HCT116 (cell line): Measurements from ENCODE around the gene RND3. TPM values are rescaled to one million over a fixed set of nuclear protein-coding genes. Genes with fewer than 3 reads are reported as not detected.

ENCODE experiments used
- ATAC-seq: fragments of 200-7000 bp; cut with Tn5 transposase; 2 replicates; pipeline ENCODE4 v1.9.1; 2020; ENCODE audit warnings: mild to moderate bottlenecking, moderate library complexity
- BruUV-seq: library from RNA; stranded (reverse); fragments of 400-500 nt; replicated peaks from 2 replicates; lab custom pipeline; 2021; lab: Mats Ljungman, UMichigan
- CTCF ChIA-PET: fragments of 300-600 bp; sonication (Branson Sonifier 250); formaldehyde crosslinking; loops from one replicate; lab custom pipeline; 2021; ENCODE audit warnings: antibody characterized with exemption; lab: Charles Lee
- POLR2A ChIA-PET: fragments of 300-600, 350-600 bp; sonication (Branson Sonifier 250); formaldehyde crosslinking; loops from one replicate; lab custom pipeline; 2021; ENCODE audit warnings: antibody characterized with exemption; lab: Charles Lee
- RAD21 ChIA-PET, 2 experiments: fragments of 300-600 bp; sonication (Branson Sonifier 250); formaldehyde crosslinking; loops; one replicate each; lab custom pipeline; 2023; ENCODE audit warnings: low total read pairs in 2 of 2; ENCODE audit not compliant: uncharacterized antibody in 2 of 2, unreplicated experiment in 2 of 2, low non-redundant PET in 1 of 2; lab: Charles Lee
- DNase-seq: peaks from one replicate; pipeline ENCODE4 v3.0.0-alpha.2; 2010; ENCODE audit warnings: low read depth, low spot score
- H2AFZ ChIP-seq: fragments of 200-600 bp; shearing (Covaris generic), sonication (generic); 2 replicates; pipeline ENCODE4 v1.6.1; 2017; ENCODE audit warnings: low read depth, mixed run types, mixed read lengths, antibody characterized with exemption, low read length; ENCODE audit not compliant: poor library complexity, severe bottlenecking
- H3K27ac ChIP-seq: 2 replicates; pipeline ENCODE4 v1.5.1; 2012; ENCODE audit warnings: low read depth, low read length
- H3K27me3 ChIP-seq: fragments of 200-600 bp; sonication (generic); 2 replicates; pipeline ENCODE4 v1.6.1; 2016; ENCODE audit warnings: mixed run types, low read length, mixed read lengths; ENCODE audit not compliant: insufficient read depth
- H3K36me3 ChIP-seq, 2 experiments: fragments of 200-500 bp in 1 of 2; fragments of 200-600 bp in 1 of 2; sonication (Bioruptor generic) in 1 of 2; sonication (generic) in 1 of 2; 2 replicates each; pipeline versions ENCODE4 v1.5.1 to v1.6.1; 2014 to 2016; ENCODE audit warnings: low read length in 2 of 2, inconsistent platforms in 1 of 2, mixed read lengths in 1 of 2, mixed run types in 1 of 2; ENCODE audit not compliant: insufficient read depth in 2 of 2, control insufficient read depth in 1 of 2
- H3K4me1 ChIP-seq, 2 experiments: fragments of 200-600 bp in 1 of 2; sonication (generic) in 1 of 2; 2 replicates each; pipeline versions ENCODE4 v1.5.1 to v1.6.1; 2012 to 2017; ENCODE audit warnings: low read length in 2 of 2, inconsistent platforms in 1 of 2, mild to moderate bottlenecking in 1 of 2, mixed read lengths in 1 of 2, mixed run types in 1 of 2, moderate library complexity in 1 of 2; ENCODE audit not compliant: insufficient read depth in 2 of 2, control insufficient read depth in 1 of 2
- H3K4me2 ChIP-seq: fragments of 200-600 bp; sonication (generic); 2 replicates; pipeline ENCODE4 v1.6.1; 2017; ENCODE audit warnings: mixed run types, low read length, mixed read lengths
- H3K4me3 ChIP-seq, 2 experiments: fragments of 200-600 bp in 1 of 2; sonication (generic) in 1 of 2; replicated peaks in 1 of 2; 2 replicates each; pipeline ENCODE4 v1.5.1; 2011 to 2016; ENCODE audit warnings: low read length in 2 of 2, control low read depth in 1 of 2, low read depth in 1 of 2, mild to moderate bottlenecking in 1 of 2, mixed read lengths in 1 of 2, mixed run types in 1 of 2
- H3K79me2 ChIP-seq: fragments of 200-600 bp; sonication (generic); 2 replicates; pipeline ENCODE4 v1.6.1; 2017; ENCODE audit warnings: mild to moderate bottlenecking, mixed run types, low read length, moderate library complexity, mixed read lengths; ENCODE audit not compliant: insufficient read depth
- H3K9ac ChIP-seq: fragments of 200-600 bp; sonication (generic); 2 replicates; pipeline ENCODE4 v1.6.1; 2016; ENCODE audit warnings: low read length, mixed read lengths
- H3K9me2 ChIP-seq: fragments of 200-600 bp; sonication (generic), shearing (Covaris generic); 2 replicates; pipeline ENCODE4 v1.6.1; 2017; ENCODE audit warnings: mixed run types, mild to moderate bottlenecking, moderate library complexity; ENCODE audit not compliant: insufficient read depth
- H3K9me3 ChIP-seq, 2 experiments: fragments of 200-500 bp in 1 of 2; fragments of 200-600 bp in 1 of 2; sonication (Bioruptor generic) in 1 of 2; sonication (generic) in 1 of 2; 2 replicates each; pipeline ENCODE4 v1.6.1; 2014 to 2017; ENCODE audit warnings: low read length in 2 of 2, mixed read lengths in 2 of 2, inconsistent platforms in 1 of 2, low read depth in 1 of 2, mild to moderate bottlenecking in 1 of 2, mixed run types in 1 of 2, moderate library complexity in 1 of 2; ENCODE audit not compliant: control insufficient read depth in 1 of 2, insufficient read depth in 1 of 2
- H4K20me1 ChIP-seq: fragments of 200-600 bp; sonication (generic), shearing (Covaris generic); 2 replicates; pipeline ENCODE4 v1.6.1; 2017; ENCODE audit warnings: mixed run types, mild to moderate bottlenecking, moderate library complexity; ENCODE audit not compliant: insufficient read depth
- CBX3 ChIP-seq: IDR thresholded peaks from 2 replicates; pipeline ENCODE4 v1.6.1; 2012; ENCODE audit warnings: low read depth
- CEBPB ChIP-seq: IDR thresholded peaks from 2 replicates; pipeline ENCODE4 v1.6.1; 2012; ENCODE audit warnings: low read depth
- ELF1 ChIP-seq: IDR thresholded peaks from 2 replicates; pipeline ENCODE4 v1.6.1; 2012; ENCODE audit warnings: low read depth, borderline replicate concordance
- EZH2 ChIP-seq: fragments of 200-600 bp; sonication (generic); IDR thresholded peaks from 2 replicates; pipeline ENCODE4 v1.6.1; 2017; ENCODE audit warnings: antibody characterized with exemption, mixed run types
- EZH2phosphoT487 ChIP-seq: fragments of 200-600 bp; IDR thresholded peaks from 2 replicates; pipeline ENCODE4 v1.6.1; 2018; ENCODE audit warnings: antibody characterized with exemption, borderline replicate concordance
- FOSL1 ChIP-seq: IDR thresholded peaks from 2 replicates; pipeline ENCODE4 v1.6.1; 2012; ENCODE audit warnings: low read depth
- JUND ChIP-seq: IDR thresholded peaks from 2 replicates; pipeline ENCODE4 v1.6.1; 2012
- POLR2A ChIP-seq: IDR thresholded peaks from 2 replicates; pipeline ENCODE4 v1.7.0; 2011; ENCODE audit warnings: borderline replicate concordance; ENCODE audit not compliant: insufficient read depth, insufficient read length; ENCODE audit errors: extremely low read depth
- POLR2AphosphoS5 ChIP-seq: IDR thresholded peaks from 2 replicates; pipeline ENCODE4 v1.6.1; 2011; ENCODE audit warnings: mild to moderate bottlenecking, low read depth, low read length, moderate library complexity
- SIN3A ChIP-seq: IDR thresholded peaks from 2 replicates; pipeline ENCODE4 v1.6.1; 2012; ENCODE audit warnings: low read depth
- SP1 ChIP-seq: IDR thresholded peaks from 2 replicates; pipeline ENCODE4 v1.6.1; 2012; ENCODE audit warnings: low read depth
- SRF ChIP-seq: IDR thresholded peaks from 2 replicates; pipeline ENCODE4 v1.6.1; 2012; ENCODE audit warnings: low read depth
- TCF7L2 ChIP-seq: IDR thresholded peaks from 2 replicates; pipeline ENCODE4 v1.7.0; 2011; ENCODE audit warnings: borderline replicate concordance, inconsistent platforms; ENCODE audit not compliant: insufficient read depth, insufficient read length; ENCODE audit errors: extremely low read depth
- YY1 ChIP-seq: IDR thresholded peaks from 2 replicates; pipeline ENCODE4 v1.6.1; 2011; ENCODE audit warnings: low read length, low read depth, moderate library complexity, mild to moderate bottlenecking; ENCODE audit not compliant: insufficient replicate concordance; ENCODE audit errors: extremely low read depth
- ZFX ChIP-seq: fragments of 450-650 bp; IDR thresholded peaks from 2 replicates; pipeline ENCODE4 v1.6.1; 2017
- intact Hi-C: fragments of 100-400 bp; cut with micrococcal nuclease; formaldehyde crosslinking; loops from 2 replicates; pipeline ENCODE4 v1.10.0; 2022
- total RNA-seq: library from RNA; stranded (reverse); gene quantifications from one replicate; pipeline ENCODE4 v1.2.1, GENCODE V29; 2021; ENCODE audit not compliant: unreplicated experiment
- TF ChIP-seq, protein P1 (sequence below): IDR thresholded peaks from 2 replicates; pipeline ENCODE4 v1.6.1; 2012; ENCODE audit warnings: low read depth
- TF ChIP-seq, protein P2 (sequence below): IDR thresholded peaks from 2 replicates; pipeline ENCODE4 v1.6.1; 2011; ENCODE audit warnings: mild to moderate bottlenecking, low read length, moderate library complexity; ENCODE audit not compliant: insufficient replicate concordance; ENCODE audit errors: extremely low read depth
- TF ChIP-seq, protein P3 (sequence below), 3 experiments: fragments of 200-600 bp in 1 of 3; sonication (generic) in 1 of 3; IDR thresholded peaks in 2 of 3; conservative IDR thresholded peaks in 1 of 3; 2 replicates each; pipeline ENCODE4 v1.5.1; 2012 to 2017; ENCODE audit warnings: low read depth in 2 of 3, low read length in 2 of 3, antibody characterized with exemption in 1 of 3, borderline replicate concordance in 1 of 3, control low read depth in 1 of 3, mild to moderate bottlenecking in 1 of 3, mixed read lengths in 1 of 3, mixed run types in 1 of 3, moderate library complexity in 1 of 3; ENCODE audit not compliant: insufficient read depth in 1 of 3
- TF ChIP-seq, protein P4 (sequence below): IDR thresholded peaks from 2 replicates; pipeline ENCODE4 v1.6.1; 2012

Gene RND3
- total RNA-seq, 1 experiment from 2014 or later = 15.0 TPM

DNA sequence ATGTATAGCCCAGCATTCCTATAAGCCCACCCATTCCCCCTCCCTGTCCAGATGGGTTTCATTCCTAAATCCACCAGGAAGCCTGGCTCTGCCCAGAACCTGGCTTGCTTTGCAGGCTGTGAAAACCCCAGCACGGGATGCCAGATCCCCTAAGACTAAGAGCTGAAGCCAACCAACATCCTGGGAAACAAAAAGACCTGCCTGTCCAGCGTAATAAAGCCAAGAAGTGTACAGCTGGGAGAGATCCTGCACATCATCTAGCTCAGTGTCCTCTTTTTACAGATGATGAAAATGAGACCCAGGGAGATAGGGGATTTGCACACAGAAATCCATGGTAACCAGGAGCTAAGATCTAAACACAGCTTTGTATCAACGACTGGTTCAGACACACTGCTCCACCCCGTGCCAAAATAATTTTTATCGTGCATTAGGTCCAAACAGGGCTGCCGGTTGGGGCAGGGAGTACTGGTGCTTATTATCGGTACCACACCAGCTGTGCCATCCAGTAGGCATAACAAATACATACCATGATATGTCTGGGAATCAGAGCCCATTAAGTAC lies 2.9 kb downstream of the RND3 start:
- peak overlapping the region; percentile 93 for H3K4me2 ChIP-seq
- H3K9me2 ChIP-seq = no peaks in the 10 kb centered on the region
- H3K27me3 ChIP-seq = no peaks in the 10 kb centered on the region
- H3K27ac ChIP-seq = peak overlapping the region; percentile 77; the same call in 1 of the 2 replicates
- peaks cover 0 to 3% of the 10 kb centered on the region in 2 experiments; a peak in 2 of 4 replicates for H3K36me3 ChIP-seq
- ChIA-PET POLR2A (no interaction called here), CTCF (no interaction called here), RAD21 (no interaction called here)
- peak overlapping the region in 1 of 2 experiments; percentile 83; a peak in 2 of 4 replicates for H3K4me3 ChIP-seq
- H4K20me1 ChIP-seq = peaks cover 6% of the 10 kb centered on the region; the same call in 1 of the 2 replicates
- peak overlapping the region; percentile 94 for H3K9ac ChIP-seq
- intact Hi-C loops = loop anchor here (5.0 to 10.0 kb wide), 4 partner anchors 118 to 753 kb away; no protein-coding TSS in a partner anchor
- DNase-seq (no peak), ATAC-seq (no peak)
- H3K9me3 ChIP-seq = no peaks in the 10 kb centered on the region
- TF ChIP-seq SIN3A (no peak), YY1 (no peak), POLR2A (no peak), EZH2phosphoT487 (no peak), ELF1 (no peak), SRF (no peak), POLR2AphosphoS5 (no peak), TCF7L2 (no peak), CBX3 (no peak), SP1 (no peak), JUND (no peak), EZH2 (no peak), FOSL1 (no peak), ZFX (no peak), CEBPB (no peak)
- TF ChIP-seq, protein P1, sequence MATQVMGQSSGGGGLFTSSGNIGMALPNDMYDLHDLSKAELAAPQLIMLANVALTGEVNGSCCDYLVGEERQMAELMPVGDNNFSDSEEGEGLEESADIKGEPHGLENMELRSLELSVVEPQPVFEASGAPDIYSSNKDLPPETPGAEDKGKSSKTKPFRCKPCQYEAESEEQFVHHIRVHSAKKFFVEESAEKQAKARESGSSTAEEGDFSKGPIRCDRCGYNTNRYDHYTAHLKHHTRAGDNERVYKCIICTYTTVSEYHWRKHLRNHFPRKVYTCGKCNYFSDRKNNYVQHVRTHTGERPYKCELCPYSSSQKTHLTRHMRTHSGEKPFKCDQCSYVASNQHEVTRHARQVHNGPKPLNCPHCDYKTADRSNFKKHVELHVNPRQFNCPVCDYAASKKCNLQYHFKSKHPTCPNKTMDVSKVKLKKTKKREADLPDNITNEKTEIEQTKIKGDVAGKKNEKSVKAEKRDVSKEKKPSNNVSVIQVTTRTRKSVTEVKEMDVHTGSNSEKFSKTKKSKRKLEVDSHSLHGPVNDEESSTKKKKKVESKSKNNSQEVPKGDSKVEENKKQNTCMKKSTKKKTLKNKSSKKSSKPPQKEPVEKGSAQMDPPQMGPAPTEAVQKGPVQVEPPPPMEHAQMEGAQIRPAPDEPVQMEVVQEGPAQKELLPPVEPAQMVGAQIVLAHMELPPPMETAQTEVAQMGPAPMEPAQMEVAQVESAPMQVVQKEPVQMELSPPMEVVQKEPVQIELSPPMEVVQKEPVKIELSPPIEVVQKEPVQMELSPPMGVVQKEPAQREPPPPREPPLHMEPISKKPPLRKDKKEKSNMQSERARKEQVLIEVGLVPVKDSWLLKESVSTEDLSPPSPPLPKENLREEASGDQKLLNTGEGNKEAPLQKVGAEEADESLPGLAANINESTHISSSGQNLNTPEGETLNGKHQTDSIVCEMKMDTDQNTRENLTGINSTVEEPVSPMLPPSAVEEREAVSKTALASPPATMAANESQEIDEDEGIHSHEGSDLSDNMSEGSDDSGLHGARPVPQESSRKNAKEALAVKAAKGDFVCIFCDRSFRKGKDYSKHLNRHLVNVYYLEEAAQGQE = no peak
- TF ChIP-seq, protein P2, sequence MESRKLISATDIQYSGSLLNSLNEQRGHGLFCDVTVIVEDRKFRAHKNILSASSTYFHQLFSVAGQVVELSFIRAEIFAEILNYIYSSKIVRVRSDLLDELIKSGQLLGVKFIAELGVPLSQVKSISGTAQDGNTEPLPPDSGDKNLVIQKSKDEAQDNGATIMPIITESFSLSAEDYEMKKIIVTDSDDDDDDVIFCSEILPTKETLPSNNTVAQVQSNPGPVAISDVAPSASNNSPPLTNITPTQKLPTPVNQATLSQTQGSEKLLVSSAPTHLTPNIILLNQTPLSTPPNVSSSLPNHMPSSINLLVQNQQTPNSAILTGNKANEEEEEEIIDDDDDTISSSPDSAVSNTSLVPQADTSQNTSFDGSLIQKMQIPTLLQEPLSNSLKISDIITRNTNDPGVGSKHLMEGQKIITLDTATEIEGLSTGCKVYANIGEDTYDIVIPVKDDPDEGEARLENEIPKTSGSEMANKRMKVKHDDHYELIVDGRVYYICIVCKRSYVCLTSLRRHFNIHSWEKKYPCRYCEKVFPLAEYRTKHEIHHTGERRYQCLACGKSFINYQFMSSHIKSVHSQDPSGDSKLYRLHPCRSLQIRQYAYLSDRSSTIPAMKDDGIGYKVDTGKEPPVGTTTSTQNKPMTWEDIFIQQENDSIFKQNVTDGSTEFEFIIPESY = no peak
- TF ChIP-seq, protein P3, sequence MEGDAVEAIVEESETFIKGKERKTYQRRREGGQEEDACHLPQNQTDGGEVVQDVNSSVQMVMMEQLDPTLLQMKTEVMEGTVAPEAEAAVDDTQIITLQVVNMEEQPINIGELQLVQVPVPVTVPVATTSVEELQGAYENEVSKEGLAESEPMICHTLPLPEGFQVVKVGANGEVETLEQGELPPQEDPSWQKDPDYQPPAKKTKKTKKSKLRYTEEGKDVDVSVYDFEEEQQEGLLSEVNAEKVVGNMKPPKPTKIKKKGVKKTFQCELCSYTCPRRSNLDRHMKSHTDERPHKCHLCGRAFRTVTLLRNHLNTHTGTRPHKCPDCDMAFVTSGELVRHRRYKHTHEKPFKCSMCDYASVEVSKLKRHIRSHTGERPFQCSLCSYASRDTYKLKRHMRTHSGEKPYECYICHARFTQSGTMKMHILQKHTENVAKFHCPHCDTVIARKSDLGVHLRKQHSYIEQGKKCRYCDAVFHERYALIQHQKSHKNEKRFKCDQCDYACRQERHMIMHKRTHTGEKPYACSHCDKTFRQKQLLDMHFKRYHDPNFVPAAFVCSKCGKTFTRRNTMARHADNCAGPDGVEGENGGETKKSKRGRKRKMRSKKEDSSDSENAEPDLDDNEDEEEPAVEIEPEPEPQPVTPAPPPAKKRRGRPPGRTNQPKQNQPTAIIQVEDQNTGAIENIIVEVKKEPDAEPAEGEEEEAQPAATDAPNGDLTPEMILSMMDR (IDR thresholded peaks at IDR 0.05 in 2 of 3, conservative IDR thresholded peaks at IDR 0.05 in 1 of 3; ENCODE audit: borderline replicate concordance in 1 of 3, insufficient read depth in 1 of 3, low read depth in 2 of 3, low read length in 2 of 3) = no peak
- TF ChIP-seq, protein P4, sequence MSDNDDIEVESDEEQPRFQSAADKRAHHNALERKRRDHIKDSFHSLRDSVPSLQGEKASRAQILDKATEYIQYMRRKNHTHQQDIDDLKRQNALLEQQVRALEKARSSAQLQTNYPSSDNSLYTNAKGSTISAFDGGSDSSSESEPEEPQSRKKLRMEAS = no peak
- H3K4me1 ChIP-seq = peaks cover 15 to 61% of the 10 kb centered on the region in 2 experiments
- H2AFZ ChIP-seq = no peak overlapping the region
- no TSS peak for BruUV-seq
- peaks cover 80% of the 10 kb centered on the region for H3K79me2 ChIP-seq
